GM19395 (cell line): Measurements from ENCODE around the gene LIX1.

ENCODE experiments used
- ATAC-seq: cut with Tn5 transposase; IDR thresholded peaks from one replicate; pipeline ENCODE4 v1.9.1; 2021; ENCODE audit warnings: mild to moderate bottlenecking, moderate library complexity; ENCODE audit not compliant: unreplicated experiment

Gene LIX1

GRCh38 chr5:97077246-97077645 lies 65.2 kb downstream of the LIX1 start:
- no peak for ATAC-seq

- no peak for ATAC-seq
These were observed 66.3 kb downstream of the LIX1 start for GRCh38 chr5:97076098-97076497.

GRCh38 chr5:97075649-97076048 lies 66.8 kb downstream of the LIX1 start:
- ATAC-seq, result no peak

- ATAC-seq, result no peak
These were observed 67.4 kb downstream of the LIX1 start for GRCh38 chr5:97074859-97075489.

GRCh38 chr5:97073420-97073819 lies 69.0 kb downstream of the LIX1 start:
- ATAC-seq, result no peak

GRCh38 chr5:97072696-97073095 lies 69.7 kb downstream of the LIX1 start:
- ATAC-seq, result no peak

GRCh38 chr5:97071993-97072392 lies 70.4 kb downstream of the LIX1 start:
- no peak for ATAC-seq

GRCh38 chr5:97071101-97071500 lies 71.3 kb downstream of the LIX1 start:
- ATAC-seq, result no peak

- ATAC-seq, result no peak
These were observed 72.2 kb downstream of the LIX1 start for GRCh38 chr5:97070234-97070633.

GRCh38 chr5:97067296-97067850 lies 75.0 kb downstream of the LIX1 start:
- no peak for ATAC-seq

GRCh38 chr5:97065475-97065874 lies 76.9 kb downstream of the LIX1 start:
- ATAC-seq, result no peak

GRCh38 chr5:97063251-97063650 lies 79.2 kb downstream of the LIX1 start:
- no peak for ATAC-seq

- ATAC-seq, result no peak
These were observed 80.4 kb downstream of the LIX1 start for GRCh38 chr5:97062046-97062445.

GRCh38 chr5:97056263-97056662 lies 86.1 kb downstream of the LIX1 start:
- no peak for ATAC-seq

GRCh38 chr5:97049175-97049574 lies 93.2 kb downstream of the LIX1 start:
- no peak for ATAC-seq

- no peak for ATAC-seq
These were observed 95.3 kb downstream of the LIX1 start for GRCh38 chr5:97047076-97047475.

- ATAC-seq, result no peak
These were observed 96.0 kb downstream of the LIX1 start for GRCh38 chr5:97046270-97046982.

- no peak for ATAC-seq
These were observed 98.4 kb downstream of the LIX1 start for GRCh38 chr5:97044052-97044451.

- ATAC-seq, result no peak
These were observed 98.9 kb downstream of the LIX1 start for GRCh38 chr5:97043511-97043910.

- no peak for ATAC-seq
These were observed 99.4 kb downstream of the LIX1 start for GRCh38 chr5:97042996-97043395.
